ENCODE measurements around the gene ARFGAP3. TPM values are rescaled to one million over a fixed set of nuclear protein-coding genes. Genes with fewer than 3 reads are reported as not detected.

ARFGAP3 gene
- total RNA-seq, 1 donor from 2014 or later, result 62.0 TPM

DNA sequence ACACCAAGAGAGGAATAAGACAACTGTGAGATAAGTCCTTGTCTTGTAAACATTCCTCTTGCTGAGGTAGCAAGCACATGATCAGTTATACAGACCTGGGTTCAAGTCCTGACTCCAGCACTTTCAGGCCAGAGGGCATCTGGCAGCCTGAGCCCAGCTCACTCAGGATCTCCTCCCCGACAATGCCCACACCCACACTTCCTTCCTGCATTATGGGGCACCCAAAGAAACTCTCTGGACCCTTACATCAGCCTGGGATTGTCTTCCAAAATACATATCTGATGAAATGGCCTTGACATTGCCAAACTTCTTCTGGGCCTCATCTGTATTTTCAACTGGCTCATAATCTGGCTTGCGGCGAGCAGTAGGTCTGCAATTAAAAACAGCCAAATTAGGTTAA lies 48.6 kb downstream of the ARFGAP3 start:
- Histone ChIP-seq H3K4me3 (ENCODE audit: low read depth, low read length) (no peak overlapping the region), H3K36me3 (ENCODE audit: control insufficient read depth, insufficient read depth, low read length) (peaks cover 3% of the 10 kb centered on the region), H3K27me3 (ENCODE audit: control insufficient read depth, insufficient read depth, low read length) (no peaks in the 10 kb centered on the region)
- DNase-seq (ENCODE audit: low read depth), result no peak
- TF ChIP-seq, protein P1, sequence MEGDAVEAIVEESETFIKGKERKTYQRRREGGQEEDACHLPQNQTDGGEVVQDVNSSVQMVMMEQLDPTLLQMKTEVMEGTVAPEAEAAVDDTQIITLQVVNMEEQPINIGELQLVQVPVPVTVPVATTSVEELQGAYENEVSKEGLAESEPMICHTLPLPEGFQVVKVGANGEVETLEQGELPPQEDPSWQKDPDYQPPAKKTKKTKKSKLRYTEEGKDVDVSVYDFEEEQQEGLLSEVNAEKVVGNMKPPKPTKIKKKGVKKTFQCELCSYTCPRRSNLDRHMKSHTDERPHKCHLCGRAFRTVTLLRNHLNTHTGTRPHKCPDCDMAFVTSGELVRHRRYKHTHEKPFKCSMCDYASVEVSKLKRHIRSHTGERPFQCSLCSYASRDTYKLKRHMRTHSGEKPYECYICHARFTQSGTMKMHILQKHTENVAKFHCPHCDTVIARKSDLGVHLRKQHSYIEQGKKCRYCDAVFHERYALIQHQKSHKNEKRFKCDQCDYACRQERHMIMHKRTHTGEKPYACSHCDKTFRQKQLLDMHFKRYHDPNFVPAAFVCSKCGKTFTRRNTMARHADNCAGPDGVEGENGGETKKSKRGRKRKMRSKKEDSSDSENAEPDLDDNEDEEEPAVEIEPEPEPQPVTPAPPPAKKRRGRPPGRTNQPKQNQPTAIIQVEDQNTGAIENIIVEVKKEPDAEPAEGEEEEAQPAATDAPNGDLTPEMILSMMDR (IDR thresholded peaks at IDR 0.05; ENCODE audit: insufficient read depth, low read length, poor library complexity, severe bottlenecking), result no peak

DNA sequence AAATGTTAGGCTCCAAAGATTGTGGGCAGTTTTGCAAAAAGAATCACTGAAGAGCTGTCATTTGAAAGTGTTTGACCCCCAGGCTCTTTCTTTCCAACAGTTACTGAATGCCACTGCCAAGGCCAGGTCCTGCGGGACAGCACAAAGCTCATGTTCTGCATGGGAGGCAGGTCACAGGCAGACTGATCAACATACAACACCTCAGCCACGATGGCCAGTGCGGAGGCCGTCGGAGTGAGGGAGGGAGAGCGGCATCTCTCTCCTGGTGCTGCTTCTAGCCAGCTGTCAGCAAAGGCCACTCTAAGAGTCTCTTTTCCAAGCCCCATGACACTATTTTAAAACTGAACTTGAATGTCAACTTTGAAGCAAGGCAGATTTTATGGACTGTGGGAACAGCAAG lies 49.9 kb downstream of the ARFGAP3 start:
- TF ChIP-seq, protein P1 (IDR thresholded peaks at IDR 0.05; ENCODE audit: insufficient read depth, low read length, poor library complexity, severe bottlenecking), result no peak
- no peak overlapping the region for H3K4me3 ChIP-seq (ENCODE audit: low read depth, low read length)
- H3K27me3 ChIP-seq (ENCODE audit: control insufficient read depth, insufficient read depth, low read length), result no peaks in the 10 kb centered on the region
- peaks cover 3% of the 10 kb centered on the region for H3K36me3 ChIP-seq (ENCODE audit: control insufficient read depth, insufficient read depth, low read length)
- no peak for DNase-seq (ENCODE audit: low read depth)

- Histone ChIP-seq H3K36me3 (ENCODE audit: control insufficient read depth, insufficient read depth, low read length) (peaks cover 3% of the 10 kb centered on the region), H3K4me3 (ENCODE audit: low read depth, low read length) (no peak overlapping the region), H3K27me3 (ENCODE audit: control insufficient read depth, insufficient read depth, low read length) (no peaks in the 10 kb centered on the region)
- no peak for DNase-seq (ENCODE audit: low read depth)
- TF ChIP-seq, protein P1 (IDR thresholded peaks at IDR 0.05; ENCODE audit: insufficient read depth, low read length, poor library complexity, severe bottlenecking), result no peak
Observed at GRCh38 chr22:42805998-42806830, 50.9 kb downstream of the ARFGAP3 start.

GRCh38 chr22:42805016-42805997 lies 51.8 kb downstream of the ARFGAP3 start:
- no peak for DNase-seq (ENCODE audit: low read depth)
- H3K4me3 ChIP-seq (ENCODE audit: low read depth, low read length), result no peak overlapping the region
- H3K36me3 ChIP-seq (ENCODE audit: control insufficient read depth, insufficient read depth, low read length), result peaks cover 1% of the 10 kb centered on the region
- TF ChIP-seq, protein P1 (IDR thresholded peaks at IDR 0.05; ENCODE audit: insufficient read depth, low read length, poor library complexity, severe bottlenecking), result no peak
- no peaks in the 10 kb centered on the region for H3K27me3 ChIP-seq (ENCODE audit: control insufficient read depth, insufficient read depth, low read length)

- Histone ChIP-seq H3K27me3 (ENCODE audit: control insufficient read depth, insufficient read depth, low read length) (no peaks in the 10 kb centered on the region), H3K36me3 (ENCODE audit: control insufficient read depth, insufficient read depth, low read length) (no peaks in the 10 kb centered on the region), H3K4me3 (ENCODE audit: low read depth, low read length) (no peak overlapping the region)
- TF ChIP-seq, protein P1 (IDR thresholded peaks at IDR 0.05; ENCODE audit: insufficient read depth, low read length, poor library complexity, severe bottlenecking), result no peak
- no peak for DNase-seq (ENCODE audit: low read depth)
Observed at GRCh38 chr22:42803389-42803788, 53.7 kb downstream of the ARFGAP3 start.
